Heart left ventricle (tissue), 16 donors: ENCODE results near the gene SARM1. TPM values are rescaled to one million over a fixed set of nuclear protein-coding genes. Genes with fewer than 3 reads are reported as not detected.

Experiments
- ATAC-seq, 4 donors: fragments of 200-7000 bp; cut with Tn5 transposase; one replicate each; pipeline ENCODE4 v1.9.1; 2020 to 2022; ENCODE audit warnings: moderate library complexity in 4 of 4, mild to moderate bottlenecking in 3 of 4, moderate number of reproducible peaks in 1 of 4
- DNase-seq, 5 donors: peaks; one replicate each; pipeline ENCODE4 v3.0.0-alpha.2; 2020
- H3K27ac ChIP-seq, 12 donors: fragments of 200-600 bp; sonication (generic) in 4 of 12; one replicate each; pipeline versions ENCODE4 v1.5.0 to v1.8.0; 2016 to 2022; ENCODE audit warnings: mild to moderate bottlenecking in 2 of 12
- H3K27me3 ChIP-seq, 9 donors: fragments of 200-600 bp; sonication (generic) in 2 of 9; one replicate each; pipeline versions ENCODE4 v1.5.1 to v1.8.0; 2016 to 2022; ENCODE audit warnings: mild to moderate bottlenecking in 3 of 9
- H3K36me3 ChIP-seq, 9 donors: fragments of 200-600 bp; sonication (generic) in 2 of 9; one replicate each; pipeline versions ENCODE4 v1.5.0 to v1.8.0; 2018 to 2022; ENCODE audit warnings: mild to moderate bottlenecking in 2 of 9
- H3K4me1 ChIP-seq, 12 donors: fragments of 200-600 bp; sonication (generic) in 4 of 12; one replicate each; pipeline versions ENCODE4 v1.5.0 to v1.8.0; 2016 to 2022; ENCODE audit warnings: mild to moderate bottlenecking in 3 of 12
- H3K4me3 ChIP-seq, 12 donors: fragments of 200-600 bp; sonication (generic) in 4 of 12; one replicate each; pipeline versions ENCODE4 v1.5.0 to v1.8.0; 2017 to 2022; ENCODE audit warnings: mild to moderate bottlenecking in 9 of 12, moderate library complexity in 4 of 12
- H3K9me3 ChIP-seq, 12 donors: fragments of 200-600 bp; sonication (generic) in 4 of 12; one replicate each; pipeline versions ENCODE4 v1.5.0 to v1.8.0; 2016 to 2022; ENCODE audit warnings: mild to moderate bottlenecking in 1 of 12
- POLR2A ChIP-seq, 2 donors: fragments of 450-650 bp; IDR thresholded peaks; one replicate each; pipeline ENCODE4 v1.6.1; 2017; ENCODE audit warnings: antibody characterized with exemption in 2 of 2, mild to moderate bottlenecking in 2 of 2, moderate library complexity in 2 of 2
- WGBS, 4 donors: extraction: QIAGEN DNeasy Blood & Tissue Kit in 2 of 4; methylation state at CpG; one replicate each; pipeline versions ENCODE4 v1.1.5 to v1.1.7; 2013 to 2018; 5-methylcytosine and 5-hydroxymethylcytosine counted together
- intact Hi-C, 10 donors: fragments of 100-400 bp; cut with DNase I; formaldehyde crosslinking; loops; one replicate each; pipeline versions ENCODE4 v1.11.1 to v1.14.2; 2022
- long read RNA-seq, 3 donors: library from polyadenylated mRNA; unstranded; transcript quantifications; one replicate each; pipeline ENCODE4 v2.0.0, GENCODE V29; 2020 to 2021
- polyA plus RNA-seq, 2 donors: library from polyadenylated mRNA; stranded (reverse); fragments of 200-250 nt; gene quantifications; one replicate each; pipeline ENCODE4 v1.2.3, GENCODE V29; 2013
- total RNA-seq, 9 donors: library from RNA; depleted of rRNA in 2 of 9; stranded (reverse); fragments of >200 nt in 2 of 9; fragmentation: NEBNext Ultra II Directional in 3 of 9; extraction: Animal tissue kit (Norgen Biotek cat#: 25700) in 3 of 9; gene quantifications; one replicate each; pipeline versions ENCODE4 v1.1.0 to v1.2.4, GENCODE V29; 2016 to 2023
- TF ChIP-seq, protein P1 (sequence below), 12 donors: fragments of 200-600 bp; sonication (generic) in 4 of 12; IDR thresholded peaks; one replicate each; pipeline versions ENCODE4 v1.5.0 to v1.8.0; 2018 to 2022; ENCODE audit warnings: antibody characterized with exemption in 12 of 12, mild to moderate bottlenecking in 5 of 12
- donor health status: ischemic (EF 13 %, LVEDD 7.1; RV severe dilation, severe dysfunction).
- donor health status: healthy with polysubstance abuse.
- donor health status: DM: no; HTN: yes; CAD: no.
- donor health status: DM: no; HTN: no; CAD: no.
- donor health status: ischemic (EF 25% LVEDD 6.9; RV normal size, moderate dysfunction).
- donor health status: ischemic (EF 25% LVEDD 5.7; RV mildly dilated, moderate dysfunction).
- donor health status: healthy.
- donor health status: DM: yes; HTN: yes; CAD: no.
- donor health status: ischemic (EF 35%, LVEDD 5.7; RV mildly dilated, moderate dysfunction).
- donor health status: nonischemic (EF 11% LVEDD 7.7; RV severe dilation, severe dysfunction).
- donor health status: DM: yes; HTN: yes; CAD: no.
- donor health status: PGD.
- donor health status: ischemic (EF 29% LVEDD 5.4; RV normal size, mild dysfunction).
- donor health status: nonischemic (EF 23%, LVEDD 6.1; RV moderate dilation, normal function).

SARM1 gene
- total RNA-seq (10 to 100 TPM in 4 of 9 donors, 1 to 10 TPM in 5; 4.7 to 11.3 (median 8.5) TPM), polyA plus RNA-seq (1 to 10 TPM; 3.7 to 4.4 TPM)
- long read RNA-seq, donor 1, full-length matches to known transcripts: 5 of 7 reads
- long read RNA-seq, donor 1, partial matches to known transcripts: 0 of 7 reads
- long read RNA-seq, donor 1, other reads (novel, unspliced or antisense): 2 of 7 reads
- long read RNA-seq, donor 2, partial matches to known transcripts: 0 of 7 reads
- long read RNA-seq, donor 2, other reads (novel, unspliced or antisense): 6 of 7 reads
- long read RNA-seq, donor 3, full-length matches to known transcripts: 2 of 5 reads
- long read RNA-seq, donor 3, partial matches to known transcripts: 0 of 5 reads
- long read RNA-seq, donor 3, other reads (novel, unspliced or antisense): 3 of 5 reads

DNA sequence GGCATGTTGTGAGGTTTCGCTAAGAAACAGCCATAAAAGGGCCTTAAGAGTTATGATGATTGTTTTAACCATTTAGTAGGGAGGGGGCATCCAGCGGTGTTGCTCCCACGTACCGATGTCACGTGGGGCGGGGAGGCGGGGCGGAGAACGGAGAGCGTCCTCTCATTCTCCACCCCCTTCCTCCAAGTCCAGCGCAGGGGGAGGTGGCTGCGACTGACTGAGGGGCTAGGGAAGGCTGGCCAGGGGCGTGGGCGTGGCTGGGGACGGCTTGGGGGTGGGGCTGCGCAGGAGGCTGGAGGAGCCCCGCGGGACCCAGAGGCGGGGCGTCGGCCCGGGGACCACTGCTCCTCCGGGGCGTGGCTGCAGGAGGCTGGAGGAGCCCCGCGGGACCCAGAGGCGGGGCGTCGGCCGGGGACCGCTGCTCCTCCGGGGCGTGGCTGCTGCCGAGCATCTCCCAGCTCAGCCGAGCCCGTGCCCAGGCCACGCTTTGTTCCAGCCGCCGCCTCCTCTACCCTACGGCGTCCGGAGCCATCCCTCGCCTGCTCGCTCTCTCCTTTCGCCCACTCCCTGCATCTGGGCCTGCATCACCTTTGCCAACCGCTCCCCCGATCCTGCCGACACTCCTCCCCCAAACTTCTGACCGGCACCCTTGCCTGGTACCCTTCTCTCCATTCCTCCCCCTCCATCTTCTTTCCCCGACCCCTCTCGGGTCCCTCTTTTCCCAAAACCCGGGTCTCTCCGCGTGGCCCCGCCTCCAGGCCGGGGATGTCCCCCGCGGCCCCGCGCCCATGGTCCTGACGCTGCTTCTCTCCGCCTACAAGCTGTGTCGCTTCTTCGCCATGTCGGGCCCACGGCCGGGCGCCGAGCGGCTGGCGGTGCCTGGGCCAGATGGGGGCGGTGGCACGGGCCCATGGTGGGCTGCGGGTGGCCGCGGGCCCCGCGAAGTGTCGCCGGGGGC, at the start of gene SARM1:
SARM1 (plus strand) TSS at position 450 of the 958 bp plus-strand sequence; CDS start at position 789, 339 bp downstream.
- TF ChIP-seq, protein P1, sequence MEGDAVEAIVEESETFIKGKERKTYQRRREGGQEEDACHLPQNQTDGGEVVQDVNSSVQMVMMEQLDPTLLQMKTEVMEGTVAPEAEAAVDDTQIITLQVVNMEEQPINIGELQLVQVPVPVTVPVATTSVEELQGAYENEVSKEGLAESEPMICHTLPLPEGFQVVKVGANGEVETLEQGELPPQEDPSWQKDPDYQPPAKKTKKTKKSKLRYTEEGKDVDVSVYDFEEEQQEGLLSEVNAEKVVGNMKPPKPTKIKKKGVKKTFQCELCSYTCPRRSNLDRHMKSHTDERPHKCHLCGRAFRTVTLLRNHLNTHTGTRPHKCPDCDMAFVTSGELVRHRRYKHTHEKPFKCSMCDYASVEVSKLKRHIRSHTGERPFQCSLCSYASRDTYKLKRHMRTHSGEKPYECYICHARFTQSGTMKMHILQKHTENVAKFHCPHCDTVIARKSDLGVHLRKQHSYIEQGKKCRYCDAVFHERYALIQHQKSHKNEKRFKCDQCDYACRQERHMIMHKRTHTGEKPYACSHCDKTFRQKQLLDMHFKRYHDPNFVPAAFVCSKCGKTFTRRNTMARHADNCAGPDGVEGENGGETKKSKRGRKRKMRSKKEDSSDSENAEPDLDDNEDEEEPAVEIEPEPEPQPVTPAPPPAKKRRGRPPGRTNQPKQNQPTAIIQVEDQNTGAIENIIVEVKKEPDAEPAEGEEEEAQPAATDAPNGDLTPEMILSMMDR (IDR thresholded peaks at IDR 0.05): no peak
- peak in 1 of 2 donors; percentile 27 for TF ChIP-seq POLR2A (IDR thresholded peaks at IDR 0.05)
- Histone ChIP-seq H3K27ac (peak within 1 kb of the TSS; percentile 47 to 86 (median 78)), H3K9me3 (no peaks in the 10 kb centered on the region), H3K4me1 (peaks cover 7 to 39% (median 25%) of the 10 kb centered on the region in 12 donors), H3K36me3 (peaks cover 0 to 6% (median 0%) of the 10 kb centered on the region in 9 donors), H3K27me3 (no peaks in the 10 kb centered on the region), H3K4me3 (peak within 1 kb of the TSS; percentile 47 to 85 (median 64))
- intact Hi-C loops: loop anchor here in 1 of 10 donors (10.0 kb wide), 1 partner anchor 57 kb away; the partner anchor contains the start of gene TMEM97
- WGBS, 4 donors: 0 to 1% (median 1%) methylated on average over 48 to 80 of the region's 80 CpGs
- ATAC-seq: peak; percentile 78 to 90 (median 82)
- DNase-seq: peak; percentile 91 to 95 (median 92)

DNA sequence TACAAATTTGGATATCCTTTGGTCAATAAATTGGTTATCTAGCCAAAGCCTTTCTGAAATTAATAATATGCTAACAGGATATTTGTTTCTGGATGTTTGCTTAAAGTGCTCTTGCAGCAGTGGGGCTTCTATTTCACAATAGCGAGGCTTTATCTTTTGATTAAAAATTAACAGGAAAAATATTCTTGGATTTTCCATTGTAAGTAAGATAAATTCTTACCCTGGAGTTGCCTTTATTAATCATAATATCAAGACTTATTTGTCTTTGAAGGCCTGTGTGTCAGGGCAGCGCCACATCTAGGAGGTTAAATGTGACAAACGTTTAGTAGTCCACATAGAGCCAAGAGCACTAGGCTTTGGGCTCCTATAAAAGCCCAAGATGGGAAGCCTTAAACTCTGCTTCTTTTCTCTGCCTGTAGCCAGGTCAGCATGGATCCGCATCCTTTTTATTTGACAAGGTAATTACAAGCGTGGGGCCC, 47.2 kb upstream of the SARM1 start:
- intact Hi-C loops: no loop called here
- Histone ChIP-seq H3K27me3 (no peaks in the 10 kb centered on the region), H3K9me3 (no peaks in the 10 kb centered on the region), H3K27ac (no peak overlapping the region), H3K4me3 (no peak overlapping the region), H3K36me3 (peaks cover 0 to 29% (median 24%) of the 10 kb centered on the region in 9 donors), H3K4me1 (peaks cover 0 to 14% (median 7%) of the 10 kb centered on the region in 12 donors)
- no peak for DNase-seq
- TF ChIP-seq, protein P1 (IDR thresholded peaks at IDR 0.05): no peak
- no peak for TF ChIP-seq POLR2A (IDR thresholded peaks at IDR 0.05)
- ATAC-seq: no peak
- WGBS, 4 donors: 85 to 92% (median 89%) methylated on average over 5 of the region's 5 CpGs

DNA sequence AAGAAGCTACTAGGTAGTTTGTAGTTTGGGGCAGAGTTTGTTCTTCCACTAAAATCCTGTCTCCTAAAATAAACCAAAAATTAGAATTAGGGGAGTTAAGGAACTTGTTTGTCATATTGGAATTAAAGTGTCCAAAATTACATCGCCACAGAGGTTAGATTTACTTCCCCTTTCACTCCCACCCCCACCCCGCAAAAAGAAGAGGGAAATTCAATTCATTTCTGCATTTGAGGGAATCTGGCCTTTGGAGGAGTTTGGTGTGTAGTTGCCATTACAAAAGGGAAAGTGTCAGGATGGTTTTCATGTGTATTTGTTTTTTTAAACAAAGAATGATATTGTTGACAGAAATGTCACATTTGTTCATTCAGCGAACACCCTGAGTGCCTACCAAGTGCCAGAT, 46.7 kb upstream of the SARM1 start:
- TF ChIP-seq, protein P1 (IDR thresholded peaks at IDR 0.05): no peak
- no peak for TF ChIP-seq POLR2A (IDR thresholded peaks at IDR 0.05)
- 87 to 95% (median 92%) methylated on average over 3 of the region's 3 CpGs for WGBS, 4 donors
- ATAC-seq (no peak), DNase-seq (no peak)
- peaks cover 0 to 33% (median 29%) of the 10 kb centered on the region in 9 donors for H3K36me3 ChIP-seq
- peaks cover 0 to 9% (median 2%) of the 10 kb centered on the region in 12 donors for H3K4me1 ChIP-seq
- no peaks in the 10 kb centered on the region for H3K27me3 ChIP-seq
- H3K27ac ChIP-seq: no peak overlapping the region
- intact Hi-C loops: no loop called here
- H3K9me3 ChIP-seq: no peaks in the 10 kb centered on the region
- H3K4me3 ChIP-seq: no peak overlapping the region
